HS-5 (cell line): ENCODE data around the gene MBTD1.
"Not testable (repeated sequence)": the region's sequence is repeated elsewhere in the genome, so short reads cannot be mapped to it uniquely, and the experiment has no call there.

Experiments used
- DNase-seq: peaks from one replicate; pipeline ENCODE4 v3.0.0-alpha.2; 2012; ENCODE audit warnings: low read depth

MBTD1 gene

GRCh38 chr17:51259564-51260236, at the start of gene MBTD1:
Gene MBTD1 (minus strand): TSS chr17:51260049. CDS start chr17:51225161, 34,888 bp downstream.
- no peak for DNase-seq

- DNase-seq = no peak
Observed at GRCh38 chr17:51305182-51305581, 45.3 kb upstream of the MBTD1 start.

GRCh38 chr17:51299859-51300258, 40.0 kb upstream of the MBTD1 start:
- DNase-seq = no peak

- DNase-seq = peak; percentile 10
Observed at GRCh38 chr17:51298508-51299371, 38.9 kb upstream of the MBTD1 start.

- not testable (repeated sequence) for DNase-seq
Observed at GRCh38 chr17:51294338-51294737, 34.5 kb upstream of the MBTD1 start.

GRCh38 chr17:51289696-51290111, 29.9 kb upstream of the MBTD1 start:
- DNase-seq = no peak

- DNase-seq = no peak
Observed at GRCh38 chr17:51287412-51287811, 27.6 kb upstream of the MBTD1 start.

GRCh38 chr17:51279183-51279582, 19.3 kb upstream of the MBTD1 start:
- DNase-seq = no peak

- peak; percentile 53 for DNase-seq
Observed at GRCh38 chr17:51275381-51275780, 15.5 kb upstream of the MBTD1 start.

GRCh38 chr17:51272812-51273211, 13.0 kb upstream of the MBTD1 start:
- DNase-seq = no peak

- DNase-seq = no peak
Observed at GRCh38 chr17:51270636-51271035, 10.8 kb upstream of the MBTD1 start.

GRCh38 chr17:51269991-51270390, 10.1 kb upstream of the MBTD1 start:
- no peak for DNase-seq

- not testable (repeated sequence) for DNase-seq
Observed at GRCh38 chr17:51264466-51264865, 4.6 kb upstream of the MBTD1 start.

GRCh38 chr17:51263006-51263405, 3.2 kb upstream of the MBTD1 start:
- DNase-seq = no peak

GRCh38 chr17:51261024-51261963, 1.4 kb upstream of the MBTD1 start:
- DNase-seq = no peak

GRCh38 chr17:51260237-51261023, 581 bp upstream of the MBTD1 start, which contains the start of gene UTP18:
Gene UTP18 (plus strand): TSS chr17:51260546. CDS start chr17:51260585, 39 bp downstream.
- peak; percentile 91 for DNase-seq

- no peak for DNase-seq
Observed at GRCh38 chr17:51258756-51259563, 889 bp downstream of the MBTD1 start.

- DNase-seq = no peak
Observed at GRCh38 chr17:51257150-51258081, 2.4 kb downstream of the MBTD1 start.

GRCh38 chr17:51256101-51256500, 3.7 kb downstream of the MBTD1 start:
- no peak for DNase-seq
